H1 (cell line): Measurements from ENCODE around the gene CDH15. TPM values are rescaled to one million over a fixed set of nuclear protein-coding genes. Genes with fewer than 3 reads are reported as not detected.

Experiments used
- CTCF ChIA-PET: fragments of 300-600 bp; sonication (Branson Sonifier 250); formaldehyde crosslinking; loops from one replicate; lab custom pipeline; 2021; ENCODE audit not compliant: partially characterized antibody; lab: Charles Lee
- POLR2A ChIA-PET: fragments of 300-600 bp; sonication (Branson Sonifier 250); formaldehyde crosslinking; loops from one replicate; lab custom pipeline; 2021; ENCODE audit warnings: inconsistent platforms; ENCODE audit not compliant: partially characterized antibody; lab: Charles Lee
- DNase-seq, 2 experiments: peaks; one replicate each; pipeline versions ENCODE4 v3.0.0 to v3.0.0-alpha.2; 2010 to 2022; ENCODE audit warnings: low spot score in 2 of 2, low read depth in 1 of 2, mixed read lengths in 1 of 2
- FAIRE-seq: peaks from 2 replicates; lab custom pipeline; 2011; peaks lifted over from hg19 to GRCh38; lab: Jason Lieb, UNC
- H2AFZ ChIP-seq: 2 replicates; pipeline ENCODE4 v1.8.1; 2012; ENCODE audit warnings: low read length, inconsistent platforms
- H2AK5ac ChIP-seq: 2 replicates; pipeline ENCODE4 v1.6.1; 2013; ENCODE audit warnings: low read depth, low read length
- H2BK120ac ChIP-seq: replicated peaks from 2 replicates; pipeline ENCODE3; 2013; ENCODE audit warnings: low read depth, low read length, inconsistent platforms
- H2BK12ac ChIP-seq: 2 replicates; pipeline ENCODE4 v1.6.1; 2013; ENCODE audit warnings: low read depth, low read length
- H2BK15ac ChIP-seq: 2 replicates; pipeline ENCODE4 v1.6.1; 2013; ENCODE audit warnings: low read length
- H2BK20ac ChIP-seq: 2 replicates; pipeline ENCODE4 v1.6.1; 2013; ENCODE audit warnings: low read length
- H2BK5ac ChIP-seq: 2 replicates; pipeline ENCODE4 v1.6.1; 2013; ENCODE audit warnings: low read depth, low read length
- H3K14ac ChIP-seq: 2 replicates; pipeline ENCODE4 v1.6.1; 2013; ENCODE audit warnings: inconsistent platforms; ENCODE audit not compliant: insufficient read length
- H3K18ac ChIP-seq: 2 replicates; pipeline ENCODE4 v1.6.1; 2013; ENCODE audit warnings: low read length; ENCODE audit errors: extremely low read depth
- H3K23ac ChIP-seq: 2 replicates; pipeline ENCODE4 v1.6.1; 2013; ENCODE audit warnings: inconsistent platforms; ENCODE audit not compliant: insufficient read length
- H3K23me2 ChIP-seq: 2 replicates; pipeline ENCODE4 v1.6.1; 2013; ENCODE audit warnings: low read depth, low read length
- H3K27ac ChIP-seq: 2 replicates; pipeline ENCODE4 v1.6.1; 2011; ENCODE audit warnings: low read depth, low read length, inconsistent platforms
- H3K27me3 ChIP-seq, 4 experiments: replicated peaks in 1 of 4; 1 replicate in 1 of 4; 2 replicates in 3 of 4; pipeline versions ENCODE4 v1.6.1 to v1.8.1; 2011 to 2013; ENCODE audit warnings: low read length in 3 of 4, mild to moderate bottlenecking in 3 of 4, inconsistent platforms in 2 of 4, mixed read lengths in 2 of 4, moderate library complexity in 1 of 4; ENCODE audit not compliant: control insufficient read depth in 3 of 4, insufficient read depth in 3 of 4; ENCODE audit errors: extremely low read depth in 1 of 4
- H3K36me3 ChIP-seq, 4 experiments: 2 replicates each; pipeline versions ENCODE4 v1.6.1 to v1.8.1; 2011 to 2013; ENCODE audit warnings: mild to moderate bottlenecking in 4 of 4, low read length in 3 of 4, moderate library complexity in 2 of 4, control low read depth in 1 of 4, inconsistent platforms in 1 of 4; ENCODE audit not compliant: insufficient read depth in 4 of 4, control insufficient read depth in 2 of 4
- H3K4ac ChIP-seq: replicated peaks from 2 replicates; pipeline ENCODE3; 2013; ENCODE audit warnings: low read length, low read depth, mixed read lengths, inconsistent platforms; ENCODE audit not compliant: insufficient read length
- H3K4me1 ChIP-seq, 4 experiments: replicated peaks in 1 of 4; 1 replicate in 1 of 4; 2 replicates in 3 of 4; pipeline versions ENCODE4 v1.6.1 to v1.8.1; 2011 to 2013; ENCODE audit warnings: low read length in 3 of 4, inconsistent platforms in 2 of 4, mixed read lengths in 1 of 4; ENCODE audit not compliant: insufficient read depth in 4 of 4, control insufficient read depth in 3 of 4
- H3K4me2 ChIP-seq, 2 experiments: 2 replicates each; pipeline versions ENCODE4 v1.6.1 to v1.8.1; 2011 to 2013; ENCODE audit warnings: low read depth in 2 of 2, low read length in 2 of 2, control low read depth in 1 of 2, inconsistent platforms in 1 of 2, mild to moderate bottlenecking in 1 of 2; ENCODE audit not compliant: insufficient read depth in 1 of 2
- H3K4me3 ChIP-seq, 4 experiments: fragments of 200-600, 300-600 bp in 1 of 4; sonication (generic), shearing (Covaris generic), sonication (Bioruptor Twin) in 1 of 4; 2 replicates each; pipeline versions ENCODE4 v1.5.1 to v1.8.1; 2011 to 2016; ENCODE audit warnings: low read length in 4 of 4, low read depth in 3 of 4, control low read depth in 2 of 4, inconsistent platforms in 2 of 4, mild to moderate bottlenecking in 2 of 4, mixed read lengths in 1 of 4, moderate library complexity in 1 of 4; ENCODE audit not compliant: insufficient read depth in 2 of 4; ENCODE audit errors: extremely low read depth in 1 of 4
- H3K56ac ChIP-seq: replicated peaks from 2 replicates; pipeline ENCODE3; 2013; ENCODE audit warnings: low read depth, mild to moderate bottlenecking, mixed read lengths, low read length, inconsistent platforms; ENCODE audit not compliant: insufficient read length
- H3K79me1 ChIP-seq: 2 replicates; pipeline ENCODE4 v1.6.1; 2013; ENCODE audit warnings: low read depth, low read length, control low read depth
- H3K79me2 ChIP-seq, 2 experiments: 2 replicates each; pipeline versions ENCODE4 v1.6.1 to v1.8.1; 2012 to 2013; ENCODE audit warnings: low read length in 2 of 2, mild to moderate bottlenecking in 2 of 2, inconsistent platforms in 1 of 2; ENCODE audit not compliant: insufficient read depth in 2 of 2, control insufficient read depth in 1 of 2
- H3K9ac ChIP-seq, 4 experiments: replicated peaks in 1 of 4; 1 replicate in 1 of 4; 2 replicates in 3 of 4; pipeline versions ENCODE4 v1.6.1 to v1.8.1; 2011 to 2013; ENCODE audit warnings: low read depth in 3 of 4, low read length in 3 of 4, control low read depth in 2 of 4, mild to moderate bottlenecking in 2 of 4, moderate library complexity in 2 of 4, inconsistent platforms in 1 of 4; ENCODE audit errors: extremely low read depth in 1 of 4
- H3K9me3 ChIP-seq, 2 experiments: 2 replicates each; pipeline versions ENCODE4 v1.6.1 to v1.8.1; 2012 to 2013; ENCODE audit warnings: mild to moderate bottlenecking in 2 of 2, moderate library complexity in 2 of 2, control low read depth in 1 of 2, inconsistent platforms in 1 of 2, low read depth in 1 of 2, low read length in 1 of 2, mixed read lengths in 1 of 2; ENCODE audit not compliant: insufficient read depth in 2 of 2
- H4K20me1 ChIP-seq, 2 experiments: replicated peaks in 1 of 2; 2 replicates each; pipeline versions ENCODE3 to v1.8.1; 2011 to 2013; ENCODE audit warnings: inconsistent platforms in 2 of 2, low read length in 2 of 2, mild to moderate bottlenecking in 1 of 2; ENCODE audit not compliant: insufficient read depth in 2 of 2, control insufficient read depth in 1 of 2
- H4K5ac ChIP-seq: 2 replicates; pipeline ENCODE4 v1.6.1; 2013; ENCODE audit warnings: low read length, low read depth, mixed read lengths, inconsistent platforms; ENCODE audit not compliant: insufficient read length
- H4K8ac ChIP-seq: 2 replicates; pipeline ENCODE4 v1.8.0; 2013; ENCODE audit warnings: mild to moderate bottlenecking, moderate library complexity, low read length, inconsistent platforms; ENCODE audit not compliant: insufficient read depth; ENCODE audit errors: extremely low read depth
- H4K91ac ChIP-seq: replicated peaks from 2 replicates; pipeline ENCODE3; 2013; ENCODE audit warnings: low read length, mixed read lengths, inconsistent platforms; ENCODE audit not compliant: insufficient read length
- BRCA1 ChIP-seq: IDR thresholded peaks from 2 replicates; pipeline ENCODE4 v1.6.1; 2012; ENCODE audit warnings: low read depth, low read length, improper control_type of control experiment
- FOSL1 ChIP-seq: IDR thresholded peaks from 2 replicates; pipeline ENCODE4 v1.6.1; 2011; ENCODE audit warnings: mild to moderate bottlenecking, low read depth, low read length, moderate library complexity; ENCODE audit not compliant: insufficient read depth
- POLR2A ChIP-seq, 2 experiments: IDR thresholded peaks; 1 replicate in 1 of 2; 2 replicates in 1 of 2; pipeline ENCODE4 v1.6.1; 2011; ENCODE audit warnings: low read depth in 2 of 2, low read length in 2 of 2, mild to moderate bottlenecking in 2 of 2; ENCODE audit errors: control extremely low read depth in 1 of 2
- POLR2AphosphoS5 ChIP-seq: IDR thresholded peaks from 2 replicates; pipeline ENCODE4 v1.6.1; 2011; ENCODE audit warnings: low read depth, low read length
- TAF7 ChIP-seq: optimal IDR thresholded peaks from 2 replicates; pipeline ENCODE3; 2011; ENCODE audit warnings: low read depth, mild to moderate bottlenecking, inconsistent platforms, low read length, moderate library complexity, borderline replicate concordance
- WGBS, 2 experiments: shearing (Covaris generic) in 1 of 2; methylation state at CpG; one replicate each; pipeline versions ENCODE4 v1.1.6 to v1.1.7; 2013 to 2015; ENCODE audit warnings: low lambda C conversion rate in 2 of 2, mixed read lengths in 2 of 2, inconsistent platforms in 1 of 2, low coverage in 1 of 2, missing lambda C conversion rate in 1 of 2; ENCODE audit not compliant: insufficient replicate concordance in 2 of 2, insufficient coverage in 1 of 2, insufficient read length in 1 of 2; ENCODE audit errors: extremely low coverage in 1 of 2, missing lambda C conversion rate in 1 of 2; 5-methylcytosine and 5-hydroxymethylcytosine counted together
- polyA plus RNA-seq, 7 experiments: library from polyadenylated mRNA; depleted of rRNA in 3 of 7; stranded (reverse) in 5 of 7; unstranded in 2 of 7; fragments of >200 nt in 5 of 7; fragments of 200-250 nt in 2 of 7; gene quantifications; 1 replicate in 5 of 7; 2 replicates in 1 of 7; 4 replicates in 1 of 7; pipeline versions ENCODE4 v1.2.1 to v1.2.3, GENCODE V29; 2011 to 2013; ENCODE audit warnings: missing spikeins in 2 of 7, mixed read lengths in 2 of 7
- total RNA-seq: library from RNA; stranded (reverse); fragmentation: NEBNext Ultra II Directional; extraction: Animal tissue kit (Norgen Biotek cat#: 25700); gene quantifications from 2 replicates; pipeline ENCODE4 v1.2.1, GENCODE V29; 2021

The CDH15 gene
- total and polyA plus RNA-seq, 2 of the 8 experiments (the other 6 are each of a cell fraction or from before 2014, with no cell fraction given): 0.50 to 0.82 TPM

GRCh38 chr16:89156740-89157645 lies 14.6 kb upstream of the CDH15 start:
- Histone ChIP-seq H3K4me2 (no peak overlapping the region), H2BK120ac (no peak overlapping the region), H3K79me2 (no peaks in the 10 kb centered on the region), H3K27ac (no peak overlapping the region)
- DNase-seq: no peak
- POLR2A ChIA-PET: interaction anchor here (0.7 to 1.5 kb wide), 8 partner anchors 7 to 340 kb away, joined by 3 to 6 read pairs (median 3); partner anchors contain the start of genes ACSF3 and TRAPPC2L
- TF ChIP-seq BRCA1 (no peak), POLR2AphosphoS5 (peak; percentile 40; the same call in 1 of the 2 replicates), POLR2A (IDR thresholded peaks at IDR 0.05; ENCODE audit: control extremely low read depth in 1 of 2, low read depth in 2 of 2, low read length in 2 of 2) (0 out of 3 replicates have a peak, but pooled peaks of 1 of the 2 experiments have one; percentile 21), FOSL1 (no peak), TAF7 (no peak)
- TF ChIP-seq, all 59 proteins: peak for 2
- Histone ChIP-seq H3K23me2 (no peaks in the 10 kb centered on the region; the same call in 1 of the 2 replicates), H3K27me3 (peaks cover 0 to 6% (median 1%) of the 10 kb centered on the region in 4 experiments; a peak in 3 of 7 replicates), H4K8ac (no peak overlapping the region), H3K23ac (no peak overlapping the region), H3K36me3 (no peaks in the 10 kb centered on the region), H2BK12ac (no peak overlapping the region), H3K14ac (no peak overlapping the region), H2AK5ac (no peak overlapping the region), H3K4me3 (no peak overlapping the region), H3K9ac (no peak overlapping the region), H4K91ac (no peak overlapping the region), H3K79me1 (no peaks in the 10 kb centered on the region), H3K4ac (no peak overlapping the region), H3K56ac (no peak overlapping the region), H3K9me3 (peaks cover 15 to 31% of the 10 kb centered on the region in 2 experiments), H2BK20ac (no peak overlapping the region), H2BK5ac (no peak overlapping the region), H2AFZ (no peak overlapping the region), H4K20me1 (peaks cover 0 to 4% of the 10 kb centered on the region in 2 experiments), H3K4me1 (no peaks in the 10 kb centered on the region), H4K5ac (no peak overlapping the region), H2BK15ac (no peak overlapping the region), H3K18ac (no peak overlapping the region)
- WGBS, 2 experiments: 83% methylated on average over 26 of the region's 26 CpGs; no CpG with 5 or more reads in 1 of the 2 experiments
- no peak for FAIRE-seq
- CTCF ChIA-PET: interaction anchor here (0.6 to 2.4 kb wide), 4 partner anchors 10 to 290 kb away, joined by 3 to 8 read pairs (median 4); no protein-coding TSS in a partner anchor
